Astrocyte (in vitro differentiated cells and primary cell): ENCODE results near the gene ZNF844. TPM values are rescaled to one million over a fixed set of nuclear protein-coding genes. Genes with fewer than 3 reads are reported as not detected.

Source experiments
- DNase-seq: peaks from one replicate; pipeline ENCODE4 v3.0.0-alpha.2; 2010; ENCODE audit warnings: low read depth
- FAIRE-seq: peaks from 2 replicates; lab custom pipeline; 2011; peaks lifted over from hg19 to GRCh38; lab: Jason Lieb, UNC
- H2AFZ ChIP-seq: 2 replicates; pipeline ENCODE4 v1.6.0; 2012; ENCODE audit warnings: low read depth, low read length, inconsistent platforms
- H3K27ac ChIP-seq: 2 replicates; pipeline ENCODE4 v1.5.1; 2011; ENCODE audit warnings: low read depth, low read length, inconsistent platforms
- H3K27me3 ChIP-seq: 2 replicates; pipeline ENCODE4 v1.6.0; 2011; ENCODE audit warnings: low read length, inconsistent platforms; ENCODE audit not compliant: insufficient read depth
- H3K36me3 ChIP-seq: 2 replicates; pipeline ENCODE4 v1.5.1; 2011; ENCODE audit warnings: low read length, inconsistent platforms; ENCODE audit not compliant: insufficient read depth
- H3K4me1 ChIP-seq: 2 replicates; pipeline ENCODE4 v1.5.1; 2011; ENCODE audit warnings: low read length, inconsistent platforms; ENCODE audit not compliant: insufficient read depth
- H3K4me2 ChIP-seq: 2 replicates; pipeline ENCODE4 v1.6.0; 2012; ENCODE audit warnings: low read length, inconsistent platforms
- H3K4me3 ChIP-seq: 2 replicates; pipeline ENCODE4 v1.5.1; 2011; ENCODE audit warnings: low read depth, mild to moderate bottlenecking, low read length, inconsistent platforms; ENCODE audit not compliant: insufficient read depth
- H3K79me2 ChIP-seq: 2 replicates; pipeline ENCODE4 v1.6.0; 2012; ENCODE audit warnings: mild to moderate bottlenecking, low read length, inconsistent platforms; ENCODE audit not compliant: insufficient read depth
- H3K9ac ChIP-seq: 2 replicates; pipeline ENCODE4 v1.6.0; 2012; ENCODE audit warnings: mild to moderate bottlenecking, low read length, inconsistent platforms
- H3K9me3 ChIP-seq: 2 replicates; pipeline ENCODE4 v1.5.1; 2012; ENCODE audit warnings: low read depth, mild to moderate bottlenecking, low read length, inconsistent platforms; ENCODE audit not compliant: insufficient read depth
- H4K20me1 ChIP-seq: 2 replicates; pipeline ENCODE4 v1.6.0; 2012; ENCODE audit warnings: low read length, inconsistent platforms; ENCODE audit not compliant: insufficient read depth
- H3K27ac Mint-ChIP-seq: one replicate; pipeline ENCODE4 v1.8.0; 2021; ENCODE audit warnings: mild to moderate bottlenecking, mixed read lengths; ENCODE audit not compliant: unreplicated experiment
- H3K27me3 Mint-ChIP-seq: one replicate; pipeline ENCODE4 v1.8.0; 2021; ENCODE audit warnings: low read depth, mixed read lengths; ENCODE audit not compliant: unreplicated experiment
- H3K36me3 Mint-ChIP-seq: one replicate; pipeline ENCODE4 v1.8.0; 2021; ENCODE audit warnings: low read depth, mixed read lengths; ENCODE audit not compliant: unreplicated experiment
- H3K4me1 Mint-ChIP-seq: one replicate; pipeline ENCODE4 v1.8.0; 2021; ENCODE audit warnings: low read depth, mixed read lengths; ENCODE audit not compliant: unreplicated experiment
- H3K4me3 Mint-ChIP-seq: one replicate; pipeline ENCODE4 v1.8.0; 2021; ENCODE audit warnings: mild to moderate bottlenecking, moderate library complexity, mixed read lengths; ENCODE audit not compliant: unreplicated experiment
- H3K9me3 Mint-ChIP-seq: one replicate; pipeline ENCODE4 v1.8.0; 2021; ENCODE audit warnings: mild to moderate bottlenecking, mixed read lengths; ENCODE audit not compliant: unreplicated experiment
- EZH2 ChIP-seq: IDR thresholded peaks from 2 replicates; pipeline ENCODE4 v1.6.1; 2012; ENCODE audit warnings: mild to moderate bottlenecking, low read length, inconsistent platforms; ENCODE audit not compliant: insufficient read depth
- total RNA-seq: library from RNA; stranded (reverse); gene quantifications from 2 replicates; pipeline ENCODE4 v1.2.1, GENCODE V29; 2021
- TF ChIP-seq, protein P1 (sequence below): IDR thresholded peaks from 2 replicates; pipeline ENCODE4 v1.5.1; 2011; ENCODE audit warnings: low read depth, mild to moderate bottlenecking, inconsistent platforms, low read length, moderate library complexity; ENCODE audit not compliant: insufficient read depth

Gene ZNF844
- total RNA-seq, 1 donor from 2014 or later = not detected

DNA sequence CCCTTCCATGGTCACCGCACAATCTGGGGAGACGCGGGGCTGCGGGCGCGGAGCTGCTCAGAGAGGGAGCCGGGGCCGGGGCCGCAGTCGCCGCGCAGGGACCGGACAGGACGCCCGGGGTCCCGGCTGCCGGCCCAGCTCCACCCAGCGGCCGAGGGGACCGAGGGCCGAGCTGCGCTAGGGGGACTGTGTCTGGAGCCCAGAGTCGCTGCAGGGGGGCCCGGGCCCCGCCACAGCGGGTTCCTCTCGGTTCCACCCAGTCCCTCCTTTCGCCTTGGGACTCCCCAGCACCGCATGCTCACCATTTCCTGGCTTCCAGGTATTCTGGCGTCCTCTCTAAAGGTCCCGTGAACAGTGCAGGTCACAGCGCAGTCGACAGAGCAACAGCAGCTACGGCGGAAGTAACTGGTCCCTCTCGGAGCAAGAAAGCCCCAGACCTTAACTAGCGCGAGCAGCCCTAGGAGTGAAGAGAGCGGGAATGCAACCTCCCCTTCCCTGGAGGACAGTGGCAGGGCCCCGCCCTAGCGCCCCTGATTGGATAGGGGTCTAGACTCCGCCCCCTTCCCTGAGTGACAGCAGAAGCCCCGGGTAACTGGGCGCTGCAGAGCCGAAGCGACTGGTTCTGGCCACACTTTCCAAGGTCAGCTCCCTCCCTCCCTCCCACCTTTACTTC, 11.9 kb upstream of the ZNF844 start, which contains the start of gene ZNF878:
Gene ZNF878, minus strand, starts transcription at position 465 of the 673 bp plus-strand sequence. Its CDS starts 160 bp downstream, at position 305.
- no peak within 1 kb of the TSS for H3K4me3 Mint-ChIP-seq
- H3K36me3 Mint-ChIP-seq = no peaks in the 10 kb centered on the region
- Histone ChIP-seq H3K4me1 (peaks cover 4% of the 10 kb centered on the region), H3K27me3 (no peaks in the 10 kb centered on the region), H3K27ac (no peak within 1 kb of the TSS), H3K4me2 (peak within 1 kb of the TSS; percentile 97), H4K20me1 (no peaks in the 10 kb centered on the region), H3K4me3 (peak within 1 kb of the TSS; percentile 69), H3K79me2 (no peaks in the 10 kb centered on the region), H2AFZ (peak within 1 kb of the TSS; percentile 95), H3K36me3 (no peaks in the 10 kb centered on the region), H3K9ac (peak within 1 kb of the TSS; percentile 67), H3K9me3 (no peaks in the 10 kb centered on the region)
- H3K27ac Mint-ChIP-seq = no peak within 1 kb of the TSS
- peak; percentile 79 for DNase-seq
- H3K27me3 Mint-ChIP-seq = no peaks in the 10 kb centered on the region
- H3K9me3 Mint-ChIP-seq = peaks cover 22% of the 10 kb centered on the region
- TF ChIP-seq, protein P1, sequence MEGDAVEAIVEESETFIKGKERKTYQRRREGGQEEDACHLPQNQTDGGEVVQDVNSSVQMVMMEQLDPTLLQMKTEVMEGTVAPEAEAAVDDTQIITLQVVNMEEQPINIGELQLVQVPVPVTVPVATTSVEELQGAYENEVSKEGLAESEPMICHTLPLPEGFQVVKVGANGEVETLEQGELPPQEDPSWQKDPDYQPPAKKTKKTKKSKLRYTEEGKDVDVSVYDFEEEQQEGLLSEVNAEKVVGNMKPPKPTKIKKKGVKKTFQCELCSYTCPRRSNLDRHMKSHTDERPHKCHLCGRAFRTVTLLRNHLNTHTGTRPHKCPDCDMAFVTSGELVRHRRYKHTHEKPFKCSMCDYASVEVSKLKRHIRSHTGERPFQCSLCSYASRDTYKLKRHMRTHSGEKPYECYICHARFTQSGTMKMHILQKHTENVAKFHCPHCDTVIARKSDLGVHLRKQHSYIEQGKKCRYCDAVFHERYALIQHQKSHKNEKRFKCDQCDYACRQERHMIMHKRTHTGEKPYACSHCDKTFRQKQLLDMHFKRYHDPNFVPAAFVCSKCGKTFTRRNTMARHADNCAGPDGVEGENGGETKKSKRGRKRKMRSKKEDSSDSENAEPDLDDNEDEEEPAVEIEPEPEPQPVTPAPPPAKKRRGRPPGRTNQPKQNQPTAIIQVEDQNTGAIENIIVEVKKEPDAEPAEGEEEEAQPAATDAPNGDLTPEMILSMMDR = no peak
- TF ChIP-seq EZH2 = no peak
- H3K4me1 Mint-ChIP-seq = no peaks in the 10 kb centered on the region
- peak; percentile 26 for FAIRE-seq

DNA sequence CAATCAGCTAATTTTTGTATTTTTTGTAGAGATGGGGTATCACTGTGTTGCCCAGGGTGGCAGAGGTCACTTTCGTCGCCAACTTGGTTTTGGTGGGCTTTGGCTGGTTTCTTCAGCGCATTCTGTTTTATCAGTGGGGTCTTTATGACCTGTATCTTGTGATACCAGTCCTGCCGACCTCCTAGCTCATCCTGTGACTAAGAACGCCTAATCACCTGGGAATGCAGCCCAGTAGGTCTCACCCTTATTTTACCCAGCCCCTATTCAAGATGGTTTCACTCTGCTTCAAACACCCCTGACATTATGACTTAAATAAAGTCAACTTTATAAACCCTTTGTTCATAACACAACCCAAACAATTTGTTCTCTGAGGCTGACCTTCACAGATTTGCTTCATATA, 8.7 kb upstream of the ZNF844 start:
- Histone ChIP-seq H3K4me2 (no peak overlapping the region), H4K20me1 (no peaks in the 10 kb centered on the region), H3K9me3 (no peaks in the 10 kb centered on the region), H3K27me3 (no peaks in the 10 kb centered on the region), H3K4me3 (no peak overlapping the region), H3K27ac (no peak overlapping the region), H2AFZ (no peak overlapping the region), H3K36me3 (no peaks in the 10 kb centered on the region), H3K9ac (no peak overlapping the region), H3K79me2 (no peaks in the 10 kb centered on the region), H3K4me1 (peaks cover 4% of the 10 kb centered on the region)
- TF ChIP-seq EZH2 = no peak
- TF ChIP-seq, protein P1 = no peak
- peaks cover 25% of the 10 kb centered on the region for H3K9me3 Mint-ChIP-seq
- no peak overlapping the region for H3K4me3 Mint-ChIP-seq
- no peaks in the 10 kb centered on the region for H3K4me1 Mint-ChIP-seq
- H3K36me3 Mint-ChIP-seq = no peaks in the 10 kb centered on the region
- FAIRE-seq (no peak), DNase-seq (no peak)
- no peak overlapping the region for H3K27ac Mint-ChIP-seq
- no peaks in the 10 kb centered on the region for H3K27me3 Mint-ChIP-seq

DNA sequence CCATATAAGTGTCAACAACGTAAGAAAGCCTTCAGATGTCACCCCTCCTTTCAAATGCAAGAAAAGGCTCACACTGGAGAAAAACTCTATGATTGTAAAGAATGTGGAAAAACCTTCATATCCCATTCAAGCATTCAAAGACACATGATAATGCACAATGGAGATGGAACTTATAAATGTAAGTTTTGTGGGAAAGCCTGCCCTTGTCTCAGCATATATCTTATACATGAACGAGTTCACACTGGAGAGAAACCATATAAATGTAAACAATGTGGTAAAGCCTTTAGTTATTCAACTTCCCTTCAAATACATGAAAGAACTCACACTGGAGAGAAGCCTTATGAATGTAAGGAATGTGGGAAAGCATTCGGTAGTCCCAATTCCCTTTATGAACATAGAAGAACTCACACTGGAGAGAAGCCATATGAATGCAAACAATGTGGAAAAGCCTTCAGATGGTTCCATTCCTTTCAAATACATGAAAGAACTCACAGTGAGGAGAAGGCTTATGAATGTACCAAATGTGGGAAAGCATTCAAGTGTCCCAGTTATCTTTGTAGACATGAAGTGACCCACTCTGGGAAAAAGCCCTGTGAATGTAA, 11.1 kb downstream of the ZNF844 start:
- H3K9me3 Mint-ChIP-seq = peaks cover 18% of the 10 kb centered on the region
- peak overlapping the region; percentile 17 for H3K4me3 ChIP-seq

More for the DNA sequence above, 11.1 kb downstream of the ZNF844 start:
- peaks cover 31% of the 10 kb centered on the region for H3K36me3 ChIP-seq
- no peaks in the 10 kb centered on the region for H3K79me2 ChIP-seq
- Mint-ChIP-seq H3K36me3 (no peaks in the 10 kb centered on the region), H3K27me3 (no peaks in the 10 kb centered on the region), H3K27ac (no peak overlapping the region), H3K4me1 (no peaks in the 10 kb centered on the region), H3K4me3 (no peak overlapping the region)
- no peak overlapping the region for H3K4me2 ChIP-seq
- H4K20me1 ChIP-seq = no peaks in the 10 kb centered on the region
- peaks cover 70% of the 10 kb centered on the region for H3K9me3 ChIP-seq
- H3K27me3 ChIP-seq = no peaks in the 10 kb centered on the region
- H2AFZ ChIP-seq = no peak overlapping the region
- FAIRE-seq (no peak), DNase-seq (no peak)
- no peak overlapping the region for H3K9ac ChIP-seq
- no peaks in the 10 kb centered on the region for H3K4me1 ChIP-seq
- TF ChIP-seq EZH2 = no peak
- TF ChIP-seq, protein P1 = no peak
- H3K27ac ChIP-seq = no peak overlapping the region
